T-helper 9 cell (primary cell): ENCODE measurements around the gene HECTD3.

Experiments
- DNase-seq: peaks from one replicate; pipeline ENCODE4 v3.0.0-alpha.2; 2020
- total RNA-seq, 2 donors: gene quantifications; one replicate each; lab custom pipeline; 2026; lab: John Stamatoyannopoulos, UW

The HECTD3 gene
- total RNA-seq: 21.5 to 42.5 reads per million in 2 donors

DNA sequence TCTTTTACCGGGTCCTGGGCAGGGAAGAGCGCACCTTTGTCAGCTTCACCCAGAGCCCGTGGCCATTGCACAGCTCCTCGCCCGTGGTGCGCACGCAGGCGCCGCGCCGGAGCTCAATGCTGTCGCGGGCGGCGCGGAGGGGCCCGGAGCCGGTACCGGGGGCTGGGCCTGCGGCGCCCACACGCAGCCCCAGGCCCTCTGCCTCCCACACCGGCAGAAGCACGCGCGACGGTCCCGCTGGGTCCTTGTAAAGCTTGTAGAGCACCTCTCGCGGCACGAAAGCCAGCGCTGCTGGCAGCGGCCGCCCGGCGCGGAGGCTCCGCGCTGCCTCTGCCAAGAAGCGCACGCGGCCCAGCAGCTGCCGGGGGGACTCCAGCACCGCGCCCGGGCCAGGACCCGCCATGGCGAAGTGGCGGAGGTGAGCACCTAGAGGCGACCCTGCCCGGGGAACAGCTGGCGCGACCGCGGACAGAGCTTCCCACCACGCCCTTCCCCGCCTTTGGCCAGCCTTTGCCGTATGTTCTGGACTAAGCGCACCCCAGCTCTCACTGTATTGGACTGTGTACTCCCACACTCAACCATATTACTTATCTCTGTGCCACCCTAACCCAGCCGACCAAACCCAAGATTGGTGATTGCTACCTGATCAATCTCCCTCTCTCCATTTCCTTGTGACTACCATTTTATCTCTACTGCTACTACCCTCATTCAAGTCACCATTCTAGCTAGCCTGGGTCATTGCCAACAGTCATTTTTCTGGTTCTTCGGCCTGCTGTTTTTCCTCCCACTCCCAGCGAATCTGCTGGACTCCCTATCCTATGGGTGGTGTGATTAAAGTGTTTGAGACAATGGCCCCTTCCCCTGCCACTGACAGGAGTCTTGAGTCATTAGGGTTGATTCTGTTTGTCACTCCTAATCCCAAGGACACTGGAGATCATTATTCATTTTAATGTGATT, at the start of gene HECTD3:
Gene HECTD3 (minus strand): TSS at position 470 of the 957 bp plus-strand sequence. CDS start 67 bp downstream, at position 403.
- peak; percentile 61 for DNase-seq

DNA sequence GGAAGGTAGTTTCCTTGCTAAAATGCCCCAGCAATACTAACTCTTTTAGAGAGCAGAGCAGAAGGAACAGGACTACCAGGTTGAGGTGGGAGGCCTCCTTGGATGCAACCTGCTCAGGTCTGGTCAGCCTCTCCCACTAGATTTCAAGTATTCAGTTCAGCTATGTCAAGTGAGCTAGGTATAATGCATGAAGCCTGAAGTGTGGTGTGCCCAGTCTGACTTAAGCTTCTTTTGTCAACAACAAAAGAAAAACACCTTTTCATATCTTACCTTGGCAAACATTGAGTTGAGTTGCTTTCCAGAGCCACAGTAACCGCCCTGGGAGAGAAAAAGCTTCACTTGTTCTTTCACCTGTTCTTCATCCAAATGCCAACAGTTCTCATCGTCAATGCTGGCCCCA, 48.7 kb upstream of the HECTD3 start:
- DNase-seq: no peak

DNA sequence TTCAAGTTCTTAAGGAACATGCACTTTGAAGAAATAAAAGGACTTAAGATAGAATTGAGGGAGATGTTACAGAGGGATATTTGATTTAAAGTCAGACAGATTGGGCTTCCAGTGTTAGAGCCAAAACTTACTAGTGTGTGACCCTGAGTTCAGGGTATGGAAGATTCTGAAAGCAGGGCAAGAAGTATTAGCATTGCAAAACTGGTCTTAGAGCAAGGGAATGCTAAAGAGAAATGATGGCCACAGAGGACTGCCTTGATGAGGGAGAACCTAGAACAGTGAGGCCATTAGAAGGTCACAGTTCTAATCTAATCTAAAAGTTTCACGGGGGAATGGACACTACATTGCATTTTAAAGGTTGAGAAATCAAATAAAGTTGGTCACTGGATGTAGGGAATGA, 46.4 kb upstream of the HECTD3 start:
- DNase-seq: no peak

DNA sequence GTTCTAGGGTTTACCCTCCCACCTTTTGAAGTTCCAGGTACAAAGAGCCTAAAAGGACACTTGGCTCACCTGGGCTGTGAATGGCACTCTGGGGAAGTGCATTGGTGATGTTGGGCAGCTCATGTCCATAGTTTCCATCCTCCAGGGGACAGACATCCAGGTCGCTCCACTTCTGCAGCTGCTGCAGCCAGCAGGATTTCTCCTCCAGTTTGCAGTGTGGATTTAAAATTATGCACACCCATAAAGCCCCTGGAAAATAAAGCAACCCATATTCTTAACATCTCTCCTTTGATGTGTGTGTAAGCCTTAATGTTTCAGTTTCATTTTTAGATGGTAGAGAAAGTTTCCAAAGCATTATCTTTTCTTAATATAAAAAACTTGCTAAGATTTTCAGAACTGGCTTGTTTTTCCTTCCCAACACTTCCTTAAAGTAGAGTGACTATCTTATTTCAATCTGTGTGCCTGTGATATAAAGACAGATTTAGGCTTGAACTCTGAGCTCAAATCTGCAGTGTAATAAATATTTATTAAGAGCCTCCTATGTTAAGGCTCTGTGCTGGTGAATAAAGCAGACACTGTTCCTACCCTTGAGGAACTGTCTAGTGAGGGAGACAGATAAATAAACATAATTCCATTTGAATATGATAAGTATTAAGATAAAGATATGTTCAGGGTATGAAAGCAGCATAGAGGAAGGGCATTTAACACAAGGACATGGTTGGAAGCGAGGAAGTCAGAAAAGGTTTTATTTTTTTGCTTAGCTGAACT, 40.1 kb upstream of the HECTD3 start:
- DNase-seq: no peak

DNA sequence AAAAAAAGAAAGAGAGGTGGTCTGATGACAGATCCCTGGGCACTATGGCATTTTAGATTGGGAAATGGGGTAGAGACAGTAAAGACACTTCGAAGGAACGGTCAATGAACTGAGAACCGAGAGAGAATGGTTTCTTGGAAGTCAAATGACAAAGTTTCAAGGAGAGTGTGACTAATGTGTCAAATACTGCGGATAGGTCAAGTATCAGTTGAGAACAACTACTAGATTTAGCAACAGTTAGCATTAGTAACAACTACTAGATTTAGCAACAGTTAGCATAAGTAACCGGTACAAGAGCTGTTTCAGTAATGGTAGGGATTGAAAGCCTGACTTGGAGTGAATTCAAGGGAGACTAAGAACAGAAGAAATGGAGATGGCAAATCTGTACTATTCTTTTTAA, 35.9 kb upstream of the HECTD3 start:
- DNase-seq: no peak

DNA sequence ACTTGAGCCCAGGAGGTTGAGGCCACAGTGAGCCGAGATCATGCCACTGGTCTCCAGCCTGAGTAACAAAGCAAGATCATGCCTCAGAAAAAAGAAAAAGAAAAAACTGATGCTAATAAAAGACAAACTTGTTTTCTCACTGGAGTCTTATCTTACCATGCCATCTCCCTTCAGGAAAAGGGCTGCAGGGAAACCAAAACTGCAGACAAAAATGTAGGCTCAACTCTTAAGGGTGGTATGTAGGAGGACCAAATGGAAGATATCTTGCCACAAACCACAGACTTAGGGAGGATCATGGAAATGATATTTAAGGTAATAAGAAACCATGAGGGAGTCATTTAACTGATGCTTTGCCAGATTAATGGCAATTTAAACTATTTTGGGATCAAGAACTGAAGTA, 33.8 kb upstream of the HECTD3 start:
- DNase-seq: no peak

DNA sequence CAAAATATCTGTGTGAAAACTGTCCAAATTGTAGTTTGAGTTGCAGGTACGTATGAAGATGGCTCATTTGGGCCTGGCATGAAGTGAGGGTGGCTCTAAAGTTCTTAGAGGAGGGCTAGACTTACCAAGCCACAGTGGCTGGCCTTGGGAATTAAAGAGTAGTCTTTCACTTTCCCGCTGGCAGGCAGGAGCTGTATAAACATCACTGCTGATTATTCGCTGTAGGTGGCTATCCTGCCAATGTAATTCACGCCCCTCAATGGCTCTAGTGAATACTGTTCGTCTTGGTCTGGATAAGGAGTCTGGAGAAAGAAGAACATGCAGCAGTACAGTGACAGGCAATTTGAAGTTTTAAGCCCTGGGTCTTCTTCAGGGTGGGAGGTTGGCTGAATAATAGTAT, 32.0 kb upstream of the HECTD3 start:
- no peak for DNase-seq

DNA sequence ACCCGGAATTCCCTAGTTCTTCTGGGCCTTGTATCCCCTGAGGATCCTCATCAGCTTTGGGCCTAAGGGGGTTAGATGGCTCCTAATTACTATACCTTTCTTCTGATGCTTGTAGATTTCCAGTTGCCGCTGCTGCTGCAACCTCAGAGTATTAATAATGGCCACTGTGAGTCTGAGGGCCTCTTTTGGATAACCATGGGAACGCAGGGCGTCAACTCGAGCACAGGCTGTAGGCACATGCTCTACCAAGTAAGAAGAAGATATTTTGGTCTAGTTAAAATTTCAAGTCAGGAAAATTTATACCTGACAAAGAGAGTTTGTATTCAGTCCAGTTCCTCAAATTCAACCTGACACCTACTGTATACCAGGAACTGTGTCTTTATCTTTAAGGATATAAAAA, 29.2 kb upstream of the HECTD3 start:
- DNase-seq: no peak

DNA sequence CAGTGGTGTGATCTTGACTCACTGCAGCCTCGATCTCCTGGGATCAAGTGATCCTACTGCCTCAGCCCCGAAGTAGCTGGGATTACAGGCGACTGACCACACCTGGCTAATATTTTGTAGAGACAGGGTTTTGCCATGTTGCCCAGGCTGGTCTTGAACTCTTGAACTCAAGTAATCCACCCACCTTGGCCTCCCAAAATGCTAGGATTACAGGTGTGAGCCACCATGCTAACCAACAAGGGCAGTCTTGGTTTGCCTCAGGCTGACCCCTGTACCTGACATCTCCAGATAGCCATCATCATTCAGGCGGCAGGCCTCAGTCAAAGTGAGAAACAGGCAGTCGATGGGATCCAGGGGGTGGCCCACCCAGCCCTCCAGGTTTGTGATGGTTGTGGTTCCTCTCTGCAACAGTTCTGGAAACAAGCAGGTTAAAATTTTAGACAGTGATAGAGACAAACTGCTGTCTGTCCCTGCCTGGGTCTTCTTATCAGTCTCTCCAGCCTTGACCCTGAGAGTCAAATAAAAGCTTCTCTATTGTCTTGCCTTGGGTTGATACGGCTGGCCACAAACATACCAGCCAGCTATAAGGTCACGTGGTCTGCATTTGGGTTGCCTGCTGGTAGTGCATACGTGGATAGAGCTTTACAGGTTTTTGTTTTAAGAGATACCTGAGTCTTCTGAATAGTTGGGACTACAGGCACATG, 27.7 kb upstream of the HECTD3 start:
- no peak for DNase-seq

DNA sequence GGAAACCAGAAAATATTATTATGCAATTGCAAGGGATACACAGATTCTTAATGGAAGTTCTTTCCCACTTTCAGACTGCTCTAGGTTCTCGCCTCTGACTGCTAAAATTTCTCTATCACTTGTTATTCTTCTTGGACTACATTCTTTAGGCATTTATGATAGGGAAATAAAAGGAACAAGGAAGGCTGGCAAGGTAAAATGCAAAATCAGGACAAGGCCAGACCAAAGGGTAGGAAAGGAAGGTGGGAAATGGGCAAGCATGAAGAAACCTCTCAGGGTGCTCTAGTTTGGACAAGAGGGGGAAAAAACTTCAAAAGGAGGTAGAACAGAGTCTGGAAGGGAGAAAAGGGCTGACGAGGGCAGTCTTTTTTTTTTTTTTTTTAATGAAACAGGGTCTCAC, 27.1 kb upstream of the HECTD3 start:
- no peak for DNase-seq

DNA sequence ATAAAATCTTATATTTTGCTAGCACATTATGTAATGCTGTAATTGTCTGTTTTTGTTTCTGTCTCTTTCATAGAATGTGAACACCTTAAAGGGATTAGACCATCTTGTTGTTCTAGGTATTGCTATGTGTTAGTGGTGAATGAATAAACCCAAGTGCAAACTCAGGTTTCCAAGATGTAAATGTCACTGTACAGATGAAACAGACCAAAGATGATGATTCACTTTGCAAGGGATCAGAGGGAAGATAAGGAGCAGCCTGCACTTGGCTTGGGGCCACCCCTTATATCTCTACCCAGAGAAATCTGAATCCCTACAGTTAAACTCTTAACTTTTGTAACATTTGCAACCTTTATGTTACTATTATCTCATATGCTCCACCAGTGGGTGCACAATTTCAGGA, 26.3 kb upstream of the HECTD3 start:
- DNase-seq: no peak

DNA sequence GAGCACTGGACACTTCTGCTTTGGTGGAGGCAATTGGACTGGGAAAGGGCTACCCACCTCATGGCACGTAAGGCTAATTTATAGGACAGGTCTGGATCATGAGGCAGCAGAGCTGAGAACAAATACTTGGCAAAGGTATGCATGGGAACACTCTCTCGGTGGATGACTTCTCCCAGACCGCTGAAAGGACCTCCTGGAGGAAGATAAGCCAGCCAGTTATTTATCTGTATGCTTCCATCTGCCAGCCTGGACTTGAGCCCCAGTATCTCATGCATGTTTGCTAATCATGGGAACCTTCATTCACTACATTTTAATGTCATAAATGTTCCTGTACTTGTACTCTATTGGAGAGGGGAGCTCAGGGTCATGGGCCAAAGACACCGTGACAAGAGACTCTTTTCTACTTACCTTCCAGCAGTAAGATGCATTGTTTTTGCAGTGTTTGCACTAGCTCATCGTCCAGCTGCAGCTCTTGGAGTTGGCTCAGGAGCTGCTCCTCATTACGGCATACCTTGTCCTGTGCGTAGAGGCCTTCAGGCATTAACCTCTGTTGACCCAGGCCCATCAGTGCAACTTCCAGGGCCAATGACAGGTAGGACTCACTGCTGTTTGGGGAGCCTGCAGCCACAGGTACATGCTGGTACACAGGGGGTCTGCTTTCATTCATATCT, 24.6 kb upstream of the HECTD3 start:
- DNase-seq: no peak

DNA sequence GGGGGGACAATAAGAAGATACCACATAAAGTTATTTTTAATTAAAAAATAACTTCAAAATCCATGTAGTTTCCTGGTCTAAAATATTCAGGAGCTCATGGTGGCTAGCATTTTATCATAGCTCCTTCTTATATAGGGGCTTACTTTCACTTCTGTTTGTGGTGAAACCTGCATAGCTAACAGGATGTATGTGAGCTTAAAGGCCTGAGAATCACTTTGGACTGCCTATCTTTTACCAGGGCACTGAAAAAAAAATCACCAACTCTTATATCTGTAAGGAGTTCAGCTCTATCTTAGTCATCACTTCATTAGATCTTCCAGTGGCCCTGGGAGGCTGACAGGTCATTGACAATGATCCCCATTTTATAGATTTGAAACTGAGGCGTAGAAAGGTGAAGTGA, 22.2 kb upstream of the HECTD3 start:
- no peak for DNase-seq

DNA sequence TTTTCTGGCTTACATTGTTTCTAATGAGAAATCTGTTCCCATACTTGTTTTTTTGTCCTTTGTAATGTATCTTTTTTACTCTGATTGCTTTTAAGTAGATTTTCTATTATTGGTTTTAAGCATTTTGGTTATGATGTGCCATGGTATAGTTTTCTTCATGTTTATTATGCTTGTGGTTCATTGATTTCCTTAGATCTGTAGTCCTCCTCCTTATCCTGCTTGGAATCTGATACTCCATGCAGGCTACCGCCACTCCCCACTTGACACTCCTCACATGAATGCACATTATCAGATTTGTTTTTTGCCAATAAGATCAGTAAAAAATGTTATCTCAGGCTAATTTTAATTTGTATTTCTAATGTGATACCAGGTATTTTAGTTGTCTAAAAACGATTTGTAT, 21.7 kb upstream of the HECTD3 start:
- no peak for DNase-seq

DNA sequence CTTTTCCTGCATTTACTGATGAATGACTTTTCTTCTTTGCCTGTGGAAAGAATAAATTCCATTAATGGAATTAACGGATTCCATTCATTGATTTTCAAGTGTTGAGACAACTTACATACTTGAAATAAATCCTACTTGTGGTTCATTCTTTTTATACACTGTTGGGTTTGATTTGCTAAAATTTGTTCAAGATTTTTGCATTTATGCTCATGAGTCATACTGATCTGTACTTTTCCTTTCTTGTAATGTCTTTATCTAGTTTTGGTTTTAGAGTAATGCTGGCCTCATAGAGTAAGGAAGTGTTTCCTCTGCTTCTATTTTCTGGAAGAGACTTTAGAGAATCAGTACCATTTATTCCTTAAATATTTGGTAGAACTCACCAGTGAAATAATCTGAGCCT, 15.3 kb upstream of the HECTD3 start:
- DNase-seq: no peak

DNA sequence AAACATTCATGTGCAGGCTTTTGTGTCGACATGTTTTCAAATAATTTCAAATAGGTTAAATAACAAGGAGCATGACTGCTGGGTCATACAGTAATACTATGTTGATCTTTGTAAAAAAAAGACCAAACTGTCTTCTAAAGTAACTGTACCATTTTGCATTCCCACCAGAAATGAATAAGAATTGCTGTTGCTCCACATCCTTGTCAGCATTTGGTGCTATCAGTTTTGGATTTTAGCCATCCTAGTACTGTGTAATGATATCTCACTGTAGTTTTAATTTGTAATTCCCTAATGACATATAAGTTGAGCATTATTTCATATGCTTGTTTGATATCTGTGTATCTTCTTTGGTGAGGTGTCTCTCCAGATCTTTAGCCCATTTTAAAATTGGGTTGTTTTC, 12.5 kb upstream of the HECTD3 start:
- DNase-seq: no peak

DNA sequence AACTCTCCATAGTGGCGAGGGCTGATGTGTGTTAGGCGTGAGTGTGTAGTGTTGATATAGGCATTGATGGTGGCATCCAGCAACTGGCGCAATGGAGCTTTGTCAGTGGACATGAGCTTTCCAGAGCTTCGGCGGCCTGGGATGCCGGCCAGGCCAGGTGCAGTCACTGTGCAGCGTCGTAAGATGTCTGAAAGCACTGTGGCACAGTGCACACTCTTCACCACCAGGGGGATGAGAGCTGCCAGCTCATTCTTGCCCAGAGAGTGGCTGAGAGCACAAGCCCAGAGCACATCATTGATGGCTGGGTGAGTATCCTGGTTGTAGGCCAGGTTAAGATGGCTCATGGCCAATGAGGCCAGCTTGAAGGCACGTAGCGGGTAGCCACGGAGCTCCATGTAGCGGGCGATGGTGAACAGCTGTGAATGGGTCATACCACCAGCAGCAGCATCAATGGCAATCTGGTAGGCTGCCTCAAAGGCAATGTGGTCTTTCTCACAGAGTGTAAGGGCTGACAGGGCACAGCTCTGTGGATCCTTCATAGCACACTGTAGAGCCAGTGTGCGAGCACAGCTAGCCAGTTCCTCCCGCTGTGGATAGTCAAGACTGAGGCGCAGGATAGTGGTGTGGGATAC, 7.6 kb upstream of the HECTD3 start:
- DNase-seq: peak; percentile 32

DNA sequence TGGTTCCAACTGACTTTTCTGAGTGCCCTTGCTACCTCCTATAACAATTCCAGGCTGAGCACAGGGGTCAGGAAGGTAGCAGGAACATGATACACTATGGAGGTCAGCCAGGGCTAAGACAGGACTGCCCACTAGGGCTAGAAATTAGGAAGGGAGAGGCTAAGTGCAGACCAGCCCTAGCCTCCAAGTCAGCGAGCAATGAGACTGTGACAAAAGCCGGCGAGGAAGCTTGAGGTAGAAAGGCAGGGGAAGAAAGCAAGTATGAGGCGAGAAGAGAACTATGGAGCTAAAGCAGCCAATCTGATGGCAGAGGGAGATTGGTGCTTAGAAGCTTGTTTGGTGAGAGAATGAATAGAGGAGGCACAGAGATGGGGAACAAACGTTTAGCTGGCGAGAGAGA, 5.6 kb upstream of the HECTD3 start:
- no peak for DNase-seq

DNA sequence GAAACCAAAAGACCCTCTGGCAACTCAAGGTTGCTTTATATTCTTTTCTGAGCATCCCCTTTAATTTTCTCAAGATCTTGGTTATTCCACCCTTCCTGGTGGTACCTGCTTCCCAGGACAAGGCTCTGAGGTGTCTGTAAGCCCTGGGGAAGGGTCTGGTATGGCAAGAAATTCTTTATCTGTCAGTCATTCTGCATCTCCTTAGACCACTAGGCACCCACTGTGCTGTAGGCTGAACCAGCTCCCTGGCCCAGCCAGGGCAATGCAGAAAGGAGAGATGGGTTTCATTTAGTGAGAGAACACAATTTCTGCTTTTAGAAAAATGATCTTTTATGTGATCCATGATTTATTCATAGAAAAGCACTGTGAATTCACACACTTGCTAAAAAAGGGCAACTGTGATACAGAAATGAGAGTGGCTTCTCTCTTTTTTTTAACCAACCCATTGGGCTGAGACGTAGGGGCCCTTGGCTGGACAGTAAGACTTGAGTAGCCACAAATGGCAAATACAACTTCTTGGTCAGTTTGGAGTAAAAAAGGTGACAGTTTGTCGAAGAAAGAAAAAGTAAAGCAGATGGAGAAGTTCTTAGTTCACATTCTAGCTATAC, 5.1 kb upstream of the HECTD3 start:
- no peak for DNase-seq

DNA sequence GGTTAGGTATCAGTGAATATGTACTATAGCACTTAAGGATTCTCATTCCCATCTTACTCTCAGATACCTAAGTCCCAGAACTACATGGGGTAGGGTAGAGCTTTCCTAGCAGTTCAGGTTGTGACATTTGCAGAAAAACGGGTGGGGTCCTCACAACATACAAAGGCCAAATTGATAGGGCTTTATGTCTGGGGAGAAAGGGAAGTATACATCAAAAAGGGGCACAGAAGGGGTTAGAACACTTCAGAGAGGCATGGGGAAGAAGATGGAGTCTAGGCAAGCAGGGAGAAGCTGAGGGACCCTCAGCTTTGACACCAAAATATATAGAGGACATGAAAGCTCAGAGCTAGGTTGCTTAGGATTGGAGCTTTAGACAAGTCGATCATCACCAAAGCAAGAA, 4.6 kb upstream of the HECTD3 start:
- DNase-seq: no peak

DNA sequence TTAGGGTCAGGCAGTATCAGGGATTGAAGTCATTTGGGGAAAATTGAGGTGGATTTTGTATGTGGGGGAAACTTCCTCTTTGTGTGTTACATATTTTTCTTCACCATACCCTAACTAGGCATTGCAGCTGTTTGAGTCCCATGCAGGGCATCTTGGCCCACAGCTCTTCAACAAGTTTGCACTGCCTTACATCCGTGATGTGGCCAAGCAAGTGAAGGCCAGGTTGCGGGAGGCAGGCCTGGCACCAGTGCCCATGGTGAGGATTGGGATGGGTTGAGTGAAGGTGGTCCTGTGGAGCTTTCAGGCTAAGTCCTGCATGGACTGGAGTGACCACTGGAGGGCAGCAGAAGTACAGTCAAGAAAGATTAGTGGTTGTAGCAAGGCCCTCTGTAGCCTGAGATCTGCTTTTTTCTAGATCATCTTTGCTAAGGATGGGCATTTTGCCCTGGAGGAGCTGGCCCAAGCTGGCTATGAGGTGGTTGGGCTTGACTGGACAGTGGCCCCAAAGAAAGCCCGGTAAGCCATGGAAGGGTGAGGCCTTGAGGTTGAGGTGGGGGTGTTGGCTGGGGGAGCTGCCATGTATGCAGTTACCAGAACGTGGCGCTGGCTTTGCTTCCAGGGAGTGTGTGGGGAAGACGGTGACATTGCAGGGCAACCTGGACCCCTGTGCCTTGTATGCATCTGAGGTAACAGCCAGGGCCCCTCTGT, 3.4 kb upstream of the HECTD3 start:
- peak; percentile 72 for DNase-seq
